HG03139 (cell line): Measurements from ENCODE around the gene PKHD1.

Source experiments
- ATAC-seq: cut with Tn5 transposase; IDR thresholded peaks from one replicate; pipeline ENCODE4 v1.9.1; 2021; ENCODE audit not compliant: unreplicated experiment

The PKHD1 gene

GRCh38 chr6:52104979-52105378 lies 17.6 kb upstream of the PKHD1 start:
- ATAC-seq, result no peak

- no peak for ATAC-seq
Measured at GRCh38 chr6:52103623-52104022, 16.2 kb upstream of the PKHD1 start.

- no peak for ATAC-seq
Measured at GRCh38 chr6:52102405-52102804, 15.0 kb upstream of the PKHD1 start.

- ATAC-seq, result no peak
Measured at GRCh38 chr6:52098721-52099120, 11.3 kb upstream of the PKHD1 start.

- no peak for ATAC-seq
Measured at GRCh38 chr6:52089758-52090348, 2.4 kb upstream of the PKHD1 start.

GRCh38 chr6:52086741-52087140 lies 672 bp downstream of the PKHD1 start:
- ATAC-seq, result no peak

- ATAC-seq, result no peak
Measured at GRCh38 chr6:52081237-52081636, 6.2 kb downstream of the PKHD1 start.

GRCh38 chr6:52077961-52078625 lies 9.3 kb downstream of the PKHD1 start:
- no peak for ATAC-seq

GRCh38 chr6:52077180-52077884 lies 10.1 kb downstream of the PKHD1 start:
- no peak for ATAC-seq

- no peak for ATAC-seq
Measured at GRCh38 chr6:52076791-52077179, 10.6 kb downstream of the PKHD1 start.

- no peak for ATAC-seq
Measured at GRCh38 chr6:52074716-52075115, 12.7 kb downstream of the PKHD1 start.

- no peak for ATAC-seq
Measured at GRCh38 chr6:52074155-52074554, 13.3 kb downstream of the PKHD1 start.

GRCh38 chr6:52065621-52066020 lies 21.8 kb downstream of the PKHD1 start:
- no peak for ATAC-seq

- peak; percentile 98 for ATAC-seq
Measured at GRCh38 chr6:52063584-52064344, 23.6 kb downstream of the PKHD1 start.

GRCh38 chr6:52061481-52061880 lies 25.9 kb downstream of the PKHD1 start:
- ATAC-seq, result no peak

GRCh38 chr6:52059821-52060220 lies 27.6 kb downstream of the PKHD1 start:
- ATAC-seq, result no peak

GRCh38 chr6:52055451-52055850 lies 32.0 kb downstream of the PKHD1 start:
- no peak for ATAC-seq

- ATAC-seq, result no peak
Measured at GRCh38 chr6:52053038-52053695, 34.2 kb downstream of the PKHD1 start.

GRCh38 chr6:52050051-52050405 lies 37.4 kb downstream of the PKHD1 start:
- ATAC-seq, result no peak

GRCh38 chr6:52049252-52050050 lies 38.0 kb downstream of the PKHD1 start:
- ATAC-seq, result peak; percentile 55
